Astrocyte (in vitro differentiated cells and primary cell): Measurements from ENCODE around the gene ARHGEF10L. TPM values are rescaled to one million over a fixed set of nuclear protein-coding genes. Genes with fewer than 3 reads are reported as not detected.
A peak's percentile ranks its signal among the peaks of the same experiment; 100 is the strongest.

ENCODE experiments used
- DNase-seq: peaks from one replicate; pipeline ENCODE4 v3.0.0-alpha.2; 2010; ENCODE audit warnings: low read depth
- FAIRE-seq: peaks from 2 replicates; lab custom pipeline; 2011; peaks lifted over from hg19 to GRCh38; lab: Jason Lieb, UNC
- H2AFZ ChIP-seq: 2 replicates; pipeline ENCODE4 v1.6.0; 2012; ENCODE audit warnings: low read depth, low read length, inconsistent platforms
- H3K27ac ChIP-seq: 2 replicates; pipeline ENCODE4 v1.5.1; 2011; ENCODE audit warnings: low read depth, low read length, inconsistent platforms
- H3K27me3 ChIP-seq: 2 replicates; pipeline ENCODE4 v1.6.0; 2011; ENCODE audit warnings: low read length, inconsistent platforms; ENCODE audit not compliant: insufficient read depth
- H3K36me3 ChIP-seq: 2 replicates; pipeline ENCODE4 v1.5.1; 2011; ENCODE audit warnings: low read length, inconsistent platforms; ENCODE audit not compliant: insufficient read depth
- H3K4me1 ChIP-seq: 2 replicates; pipeline ENCODE4 v1.5.1; 2011; ENCODE audit warnings: low read length, inconsistent platforms; ENCODE audit not compliant: insufficient read depth
- H3K4me2 ChIP-seq: 2 replicates; pipeline ENCODE4 v1.6.0; 2012; ENCODE audit warnings: low read length, inconsistent platforms
- H3K4me3 ChIP-seq: 2 replicates; pipeline ENCODE4 v1.5.1; 2011; ENCODE audit warnings: low read depth, mild to moderate bottlenecking, low read length, inconsistent platforms; ENCODE audit not compliant: insufficient read depth
- H3K79me2 ChIP-seq: 2 replicates; pipeline ENCODE4 v1.6.0; 2012; ENCODE audit warnings: mild to moderate bottlenecking, low read length, inconsistent platforms; ENCODE audit not compliant: insufficient read depth
- H3K9ac ChIP-seq: 2 replicates; pipeline ENCODE4 v1.6.0; 2012; ENCODE audit warnings: mild to moderate bottlenecking, low read length, inconsistent platforms
- H3K9me3 ChIP-seq: 2 replicates; pipeline ENCODE4 v1.5.1; 2012; ENCODE audit warnings: low read depth, mild to moderate bottlenecking, low read length, inconsistent platforms; ENCODE audit not compliant: insufficient read depth
- H4K20me1 ChIP-seq: 2 replicates; pipeline ENCODE4 v1.6.0; 2012; ENCODE audit warnings: low read length, inconsistent platforms; ENCODE audit not compliant: insufficient read depth
- H3K27ac Mint-ChIP-seq: one replicate; pipeline ENCODE4 v1.8.0; 2021; ENCODE audit warnings: mild to moderate bottlenecking, mixed read lengths; ENCODE audit not compliant: unreplicated experiment
- H3K27me3 Mint-ChIP-seq: one replicate; pipeline ENCODE4 v1.8.0; 2021; ENCODE audit warnings: low read depth, mixed read lengths; ENCODE audit not compliant: unreplicated experiment
- H3K36me3 Mint-ChIP-seq: one replicate; pipeline ENCODE4 v1.8.0; 2021; ENCODE audit warnings: low read depth, mixed read lengths; ENCODE audit not compliant: unreplicated experiment
- H3K4me1 Mint-ChIP-seq: one replicate; pipeline ENCODE4 v1.8.0; 2021; ENCODE audit warnings: low read depth, mixed read lengths; ENCODE audit not compliant: unreplicated experiment
- H3K4me3 Mint-ChIP-seq: one replicate; pipeline ENCODE4 v1.8.0; 2021; ENCODE audit warnings: mild to moderate bottlenecking, moderate library complexity, mixed read lengths; ENCODE audit not compliant: unreplicated experiment
- H3K9me3 Mint-ChIP-seq: one replicate; pipeline ENCODE4 v1.8.0; 2021; ENCODE audit warnings: mild to moderate bottlenecking, mixed read lengths; ENCODE audit not compliant: unreplicated experiment
- EZH2 ChIP-seq: IDR thresholded peaks from 2 replicates; pipeline ENCODE4 v1.6.1; 2012; ENCODE audit warnings: mild to moderate bottlenecking, low read length, inconsistent platforms; ENCODE audit not compliant: insufficient read depth
- total RNA-seq: library from RNA; stranded (reverse); gene quantifications from 2 replicates; pipeline ENCODE4 v1.2.1, GENCODE V29; 2021
- TF ChIP-seq, protein P1 (sequence below): IDR thresholded peaks from 2 replicates; pipeline ENCODE4 v1.5.1; 2011; ENCODE audit warnings: low read depth, mild to moderate bottlenecking, inconsistent platforms, low read length, moderate library complexity; ENCODE audit not compliant: insufficient read depth

Gene ARHGEF10L
- total RNA-seq, 1 donor from 2014 or later, result 14.2 TPM

DNA sequence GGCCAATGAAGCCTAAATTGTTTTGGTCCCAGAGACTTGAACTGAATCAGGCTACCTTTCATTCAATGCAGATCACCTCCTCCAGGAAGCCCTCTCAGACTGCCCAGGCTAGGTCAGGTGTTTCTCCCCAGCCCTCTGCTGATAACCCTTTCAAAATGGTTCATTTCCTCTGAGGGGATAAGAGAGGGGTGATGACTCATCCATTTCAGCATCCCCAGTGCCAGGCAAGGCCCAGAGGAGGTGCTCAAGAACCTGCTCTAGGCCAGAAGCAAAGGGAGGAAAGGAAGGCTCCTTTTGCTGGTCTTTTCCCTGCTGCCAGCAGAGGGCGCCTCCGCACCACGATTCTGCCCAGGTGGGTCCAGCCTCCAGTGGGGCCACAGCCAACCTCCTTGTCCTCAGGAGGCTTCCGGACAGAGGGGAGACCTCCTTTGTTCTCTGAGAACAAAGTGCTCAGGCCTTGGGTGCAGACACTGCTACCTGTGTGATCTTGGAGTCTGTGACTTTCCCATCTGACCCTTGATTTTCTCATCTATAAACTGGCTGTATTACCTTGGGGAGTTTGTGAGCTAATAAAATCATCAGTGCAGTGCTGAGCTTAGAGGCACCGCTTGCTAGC lies 45.3 kb upstream of the ARHGEF10L start:
- H3K9me3 Mint-ChIP-seq, result peaks cover 1% of the 10 kb centered on the region
- H3K27ac Mint-ChIP-seq, result no peak overlapping the region
- Histone ChIP-seq H3K9ac (no peak overlapping the region), H3K4me2 (no peak overlapping the region), H3K36me3 (no peaks in the 10 kb centered on the region), H3K27me3 (peaks cover 8% of the 10 kb centered on the region), H3K4me3 (no peak overlapping the region), H2AFZ (no peak overlapping the region), H3K4me1 (no peaks in the 10 kb centered on the region), H3K79me2 (no peaks in the 10 kb centered on the region), H3K27ac (no peak overlapping the region), H4K20me1 (no peaks in the 10 kb centered on the region), H3K9me3 (no peaks in the 10 kb centered on the region)
- TF ChIP-seq EZH2, result no peak
- TF ChIP-seq, protein P1, sequence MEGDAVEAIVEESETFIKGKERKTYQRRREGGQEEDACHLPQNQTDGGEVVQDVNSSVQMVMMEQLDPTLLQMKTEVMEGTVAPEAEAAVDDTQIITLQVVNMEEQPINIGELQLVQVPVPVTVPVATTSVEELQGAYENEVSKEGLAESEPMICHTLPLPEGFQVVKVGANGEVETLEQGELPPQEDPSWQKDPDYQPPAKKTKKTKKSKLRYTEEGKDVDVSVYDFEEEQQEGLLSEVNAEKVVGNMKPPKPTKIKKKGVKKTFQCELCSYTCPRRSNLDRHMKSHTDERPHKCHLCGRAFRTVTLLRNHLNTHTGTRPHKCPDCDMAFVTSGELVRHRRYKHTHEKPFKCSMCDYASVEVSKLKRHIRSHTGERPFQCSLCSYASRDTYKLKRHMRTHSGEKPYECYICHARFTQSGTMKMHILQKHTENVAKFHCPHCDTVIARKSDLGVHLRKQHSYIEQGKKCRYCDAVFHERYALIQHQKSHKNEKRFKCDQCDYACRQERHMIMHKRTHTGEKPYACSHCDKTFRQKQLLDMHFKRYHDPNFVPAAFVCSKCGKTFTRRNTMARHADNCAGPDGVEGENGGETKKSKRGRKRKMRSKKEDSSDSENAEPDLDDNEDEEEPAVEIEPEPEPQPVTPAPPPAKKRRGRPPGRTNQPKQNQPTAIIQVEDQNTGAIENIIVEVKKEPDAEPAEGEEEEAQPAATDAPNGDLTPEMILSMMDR, result peak; percentile 92
- peaks cover 5% of the 10 kb centered on the region for H3K27me3 Mint-ChIP-seq
- no peak overlapping the region for H3K4me3 Mint-ChIP-seq
- DNase-seq (peak; percentile 41), FAIRE-seq (no peak)
- H3K36me3 Mint-ChIP-seq, result no peaks in the 10 kb centered on the region
- H3K4me1 Mint-ChIP-seq, result no peaks in the 10 kb centered on the region

DNA sequence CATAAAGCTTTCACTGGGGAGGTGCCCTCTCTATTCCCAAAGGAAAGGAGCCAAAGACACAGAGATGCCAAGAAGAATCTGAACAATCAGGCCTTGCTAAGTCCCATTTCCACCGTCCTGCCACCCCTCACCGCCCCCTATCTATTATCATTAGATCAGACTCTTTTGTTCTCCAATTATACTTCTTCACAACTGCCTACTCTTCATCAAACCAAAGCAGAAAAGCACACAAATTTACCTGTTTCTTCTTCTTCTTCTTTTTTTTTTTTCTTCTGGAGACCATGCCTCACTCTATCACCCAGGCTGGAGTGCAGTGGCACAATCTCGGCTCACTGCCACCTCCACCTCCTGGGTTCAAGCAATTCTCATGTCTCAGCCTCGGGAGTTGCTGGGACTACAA lies 43.1 kb upstream of the ARHGEF10L start:
- Histone ChIP-seq H3K9ac (no peak overlapping the region), H4K20me1 (no peaks in the 10 kb centered on the region), H3K4me3 (no peak overlapping the region), H3K27ac (no peak overlapping the region), H3K36me3 (no peaks in the 10 kb centered on the region), H3K79me2 (no peaks in the 10 kb centered on the region), H2AFZ (no peak overlapping the region), H3K4me2 (no peak overlapping the region), H3K9me3 (no peaks in the 10 kb centered on the region), H3K4me1 (no peaks in the 10 kb centered on the region), H3K27me3 (peaks cover 8% of the 10 kb centered on the region)
- Mint-ChIP-seq H3K4me1 (no peaks in the 10 kb centered on the region), H3K27me3 (peaks cover 2% of the 10 kb centered on the region), H3K4me3 (no peak overlapping the region), H3K27ac (no peak overlapping the region), H3K9me3 (peaks cover 1% of the 10 kb centered on the region), H3K36me3 (no peaks in the 10 kb centered on the region)
- no peak for DNase-seq
- no peak for FAIRE-seq
- TF ChIP-seq, protein P1, result no peak
- TF ChIP-seq EZH2, result no peak

DNA sequence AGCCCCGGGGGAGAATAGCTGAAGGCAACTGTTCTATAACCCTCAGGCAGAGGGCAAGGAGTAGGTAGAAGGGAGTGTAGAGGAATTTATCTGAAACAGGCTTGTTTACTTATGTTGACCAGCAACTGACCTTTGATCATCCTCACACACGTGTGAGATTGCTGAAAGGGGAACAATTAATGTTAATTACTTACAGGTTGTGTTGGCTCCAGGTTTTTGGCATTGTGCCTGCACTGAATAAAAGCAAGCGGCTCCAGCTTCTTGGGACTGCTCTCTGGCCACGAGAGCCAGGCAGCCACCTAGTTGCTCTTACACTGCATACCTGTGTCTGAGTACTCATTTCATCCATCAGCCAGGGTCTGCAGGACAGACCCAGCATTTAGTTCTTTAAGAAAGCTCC lies 41.3 kb upstream of the ARHGEF10L start:
- Histone ChIP-seq H3K79me2 (no peaks in the 10 kb centered on the region), H3K36me3 (no peaks in the 10 kb centered on the region), H3K27me3 (peaks cover 8% of the 10 kb centered on the region), H3K9ac (no peak overlapping the region), H3K4me3 (no peak overlapping the region), H3K9me3 (no peaks in the 10 kb centered on the region), H4K20me1 (no peaks in the 10 kb centered on the region), H3K4me2 (no peak overlapping the region), H3K27ac (no peak overlapping the region), H3K4me1 (no peaks in the 10 kb centered on the region), H2AFZ (no peak overlapping the region)
- no peak overlapping the region for H3K27ac Mint-ChIP-seq
- no peaks in the 10 kb centered on the region for H3K4me1 Mint-ChIP-seq
- no peak for TF ChIP-seq EZH2
- TF ChIP-seq, protein P1, result no peak
- no peaks in the 10 kb centered on the region for H3K36me3 Mint-ChIP-seq
- DNase-seq (no peak), FAIRE-seq (no peak)
- H3K9me3 Mint-ChIP-seq, result peaks cover 1% of the 10 kb centered on the region
- H3K27me3 Mint-ChIP-seq, result peaks cover 5% of the 10 kb centered on the region
- H3K4me3 Mint-ChIP-seq, result no peak overlapping the region
